D721Med (cell line): ENCODE measurements around the gene SGSM1.

ENCODE experiments used
- DNase-seq: peaks from one replicate; pipeline ENCODE4 v3.0.0; 2011; ENCODE audit warnings: low spot score; ENCODE audit not compliant: insufficient read length
- FAIRE-seq: peaks from 2 replicates; lab custom pipeline; 2011; peaks lifted over from hg19 to GRCh38; lab: Jason Lieb, UNC
- CTCF ChIP-seq: IDR thresholded peaks from 2 replicates; pipeline ENCODE4 v1.5.1; 2012; ENCODE audit warnings: mild to moderate bottlenecking, control low read depth; ENCODE audit not compliant: insufficient read depth; ENCODE audit errors: missing control alignments

Gene SGSM1, protein sequence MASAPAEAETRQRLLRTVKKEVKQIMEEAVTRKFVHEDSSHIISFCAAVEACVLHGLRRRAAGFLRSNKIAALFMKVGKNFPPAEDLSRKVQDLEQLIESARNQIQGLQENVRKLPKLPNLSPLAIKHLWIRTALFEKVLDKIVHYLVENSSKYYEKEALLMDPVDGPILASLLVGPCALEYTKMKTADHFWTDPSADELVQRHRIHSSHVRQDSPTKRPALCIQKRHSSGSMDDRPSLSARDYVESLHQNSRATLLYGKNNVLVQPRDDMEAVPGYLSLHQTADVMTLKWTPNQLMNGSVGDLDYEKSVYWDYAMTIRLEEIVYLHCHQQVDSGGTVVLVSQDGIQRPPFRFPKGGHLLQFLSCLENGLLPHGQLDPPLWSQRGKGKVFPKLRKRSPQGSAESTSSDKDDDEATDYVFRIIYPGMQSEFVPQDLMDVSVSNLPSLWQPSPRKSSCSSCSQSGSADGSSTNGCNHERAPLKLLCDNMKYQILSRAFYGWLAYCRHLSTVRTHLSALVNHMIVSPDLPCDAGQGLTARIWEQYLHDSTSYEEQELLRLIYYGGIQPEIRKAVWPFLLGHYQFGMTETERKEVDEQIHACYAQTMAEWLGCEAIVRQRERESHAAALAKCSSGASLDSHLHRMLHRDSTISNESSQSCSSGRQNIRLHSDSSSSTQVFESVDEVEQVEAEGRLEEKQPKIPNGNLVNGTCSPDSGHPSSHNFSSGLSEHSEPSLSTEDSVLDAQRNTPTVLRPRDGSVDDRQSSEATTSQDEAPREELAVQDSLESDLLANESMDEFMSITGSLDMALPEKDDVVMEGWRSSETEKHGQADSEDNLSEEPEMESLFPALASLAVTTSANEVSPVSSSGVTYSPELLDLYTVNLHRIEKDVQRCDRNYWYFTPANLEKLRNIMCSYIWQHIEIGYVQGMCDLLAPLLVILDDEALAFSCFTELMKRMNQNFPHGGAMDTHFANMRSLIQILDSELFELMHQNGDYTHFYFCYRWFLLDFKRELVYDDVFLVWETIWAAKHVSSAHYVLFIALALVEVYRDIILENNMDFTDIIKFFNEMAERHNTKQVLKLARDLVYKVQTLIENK

GRCh38 chr22:24805790-24806662 is at the start of gene SGSM1:
SGSM1 (plus strand) TSS chr22:24806211; CDS start chr22:24806326, 115 bp downstream.
- peak; percentile 84 for DNase-seq

GRCh38 chr22:24758164-24758799 is 47.7 kb upstream of the SGSM1 start:
- TF ChIP-seq CTCF = peak; percentile 88
- FAIRE-seq (no peak), DNase-seq (no peak)

More at GRCh38 chr22:24805790-24806662, at the start of gene SGSM1:
- no peak for TF ChIP-seq CTCF
- no peak for FAIRE-seq

DNA sequence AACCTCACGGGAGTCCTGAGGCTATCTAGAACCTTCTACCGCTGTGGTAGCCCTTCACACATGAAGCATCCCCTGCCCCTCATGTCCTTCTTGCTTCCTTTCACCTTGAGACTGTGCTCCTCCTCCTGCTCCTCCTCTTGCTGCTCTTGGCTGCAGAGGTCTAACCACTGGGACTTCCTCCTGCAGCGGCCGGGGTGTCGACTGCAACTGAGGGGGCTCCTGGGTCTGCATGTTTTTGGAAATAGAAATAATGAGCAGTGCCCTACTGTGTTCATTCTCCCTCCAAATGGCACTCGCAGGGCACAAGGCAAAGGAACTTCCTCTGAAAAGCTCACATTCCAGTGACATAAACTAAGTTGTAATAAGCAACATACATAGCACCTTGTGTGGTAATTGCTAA is 46.2 kb upstream of the SGSM1 start:
- DNase-seq (no peak), FAIRE-seq (no peak)
- no peak for TF ChIP-seq CTCF

DNA sequence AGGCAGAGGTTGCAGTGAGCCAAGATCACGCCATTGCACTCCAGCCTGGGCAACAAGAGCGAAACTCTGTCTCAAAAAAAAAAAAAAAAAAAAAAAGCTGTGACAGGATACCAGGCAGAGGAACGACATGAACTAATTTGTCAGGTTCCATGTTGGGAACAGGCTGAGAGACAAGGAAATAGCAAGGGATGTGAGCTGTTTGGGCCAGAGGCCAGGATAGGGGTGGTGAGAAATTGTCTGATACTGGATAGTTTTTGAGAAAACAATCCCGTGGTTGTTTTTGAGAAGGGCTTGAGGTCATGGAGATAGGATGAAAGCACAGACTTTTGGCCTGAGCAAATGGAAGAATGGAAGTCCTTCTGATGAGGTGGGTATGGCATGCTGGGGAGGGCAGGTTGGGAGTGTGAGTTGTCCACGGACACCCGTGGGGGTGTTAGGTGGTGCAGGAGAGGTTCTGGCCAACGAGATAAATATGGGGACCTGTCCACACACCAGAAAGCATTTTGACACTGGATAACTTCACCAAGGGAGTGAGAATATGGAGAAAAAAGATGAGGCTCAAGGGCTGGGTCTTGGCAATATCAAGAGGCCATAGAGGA is 45.2 kb upstream of the SGSM1 start:
- FAIRE-seq = no peak
- no peak for TF ChIP-seq CTCF
- no peak for DNase-seq

DNA sequence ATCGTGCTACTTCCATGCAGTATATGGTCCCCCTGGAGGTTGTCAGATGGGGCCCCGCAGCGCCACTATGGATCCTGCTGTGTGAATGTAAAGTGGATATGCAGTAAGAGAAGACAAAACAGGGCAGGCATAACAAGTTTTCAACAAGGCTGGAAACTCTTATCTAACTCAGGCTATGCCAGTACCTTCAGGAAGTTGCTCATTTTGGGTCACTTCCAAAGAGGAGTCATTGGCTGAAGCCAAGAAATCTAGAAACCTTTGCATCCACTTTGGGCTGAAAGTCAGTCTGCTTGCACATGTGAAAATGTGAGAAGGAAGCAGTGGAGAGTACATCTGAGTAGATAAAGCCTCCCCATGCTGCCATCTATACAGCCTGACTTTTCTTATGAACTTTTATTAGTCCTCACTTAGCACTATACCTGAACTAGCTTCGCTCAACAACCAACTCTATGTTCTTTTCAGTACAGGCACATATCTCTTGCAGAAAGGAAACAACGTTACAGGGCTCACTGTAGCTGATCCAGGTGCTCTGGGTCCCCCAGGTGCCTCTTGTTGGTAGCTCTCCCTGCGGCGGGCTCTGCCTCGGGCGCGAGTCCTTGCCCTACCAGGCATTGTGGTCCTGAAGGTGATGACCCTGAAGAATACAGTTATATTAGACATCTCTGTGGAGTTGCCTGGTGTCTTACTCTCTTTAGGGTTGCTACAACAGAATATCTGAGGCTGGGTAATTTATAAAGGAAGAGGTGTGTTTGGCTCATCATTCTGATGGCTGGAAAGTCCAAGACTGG is 43.9 kb upstream of the SGSM1 start:
- FAIRE-seq (no peak), DNase-seq (no peak)
- TF ChIP-seq CTCF = no peak
